PC-9 (cell line): ENCODE data around the gene ZNF688.

ENCODE experiments used
- CTCF ChIP-seq: fragments of 200-600 bp; sonication (generic); conservative IDR thresholded peaks from 2 replicates; pipeline ENCODE4 v1.6.1; 2017; ENCODE audit warnings: mixed run types, antibody characterized with exemption, mild to moderate bottlenecking, moderate library complexity
- EZH2 ChIP-seq: fragments of 200-600 bp; sonication (generic); IDR thresholded peaks from 2 replicates; pipeline ENCODE4 v1.8.0; 2017; ENCODE audit warnings: antibody characterized with exemption, low read depth

GRCh38 chr16:30555315-30556124, 16.0 kb downstream of the ZNF688 start:
- TF ChIP-seq CTCF (no peak), EZH2 (no peak)
